H1 (cell line): ENCODE results near the gene SLC32A1. TPM values are rescaled to one million over a fixed set of nuclear protein-coding genes. Genes with fewer than 3 reads are reported as not detected.

Source experiments
- CEBPB ChIP-seq: IDR thresholded peaks from 2 replicates; pipeline ENCODE4 v1.6.1; 2012; ENCODE audit warnings: low read depth, low read length
- CREB1 ChIP-seq: IDR thresholded peaks from 2 replicates; pipeline ENCODE4 v1.6.1; 2012; ENCODE audit warnings: inconsistent platforms
- JUND ChIP-seq: IDR thresholded peaks from 2 replicates; pipeline ENCODE4 v1.6.1; 2011; ENCODE audit warnings: mild to moderate bottlenecking, improper control_type of control experiment, low read length
- SAP30 ChIP-seq: fragments of 300-600 bp; sonication (generic); IDR thresholded peaks from 2 replicates; pipeline ENCODE4 v1.7.1; 2012; ENCODE audit warnings: low read length, moderate library complexity, mild to moderate bottlenecking, inconsistent platforms; ENCODE audit not compliant: insufficient read depth, insufficient replicate concordance
- TAF1 ChIP-seq: IDR thresholded peaks from 2 replicates; pipeline ENCODE4 v1.6.1; 2011; ENCODE audit warnings: mild to moderate bottlenecking, low read depth, low read length
- TCF12 ChIP-seq: IDR thresholded peaks from 2 replicates; pipeline ENCODE4 v1.6.1; 2011; ENCODE audit warnings: low read depth, mild to moderate bottlenecking, low read length
- ZNF274 ChIP-seq: IDR thresholded peaks from 2 replicates; pipeline ENCODE4 v1.7.0; 2012; ENCODE audit warnings: low read length, borderline replicate concordance; ENCODE audit errors: extremely low read depth
- polyA plus RNA-seq, 7 experiments: library from polyadenylated mRNA; depleted of rRNA in 3 of 7; stranded (reverse) in 5 of 7; unstranded in 2 of 7; fragments of >200 nt in 5 of 7; fragments of 200-250 nt in 2 of 7; gene quantifications; 1 replicate in 5 of 7; 2 replicates in 1 of 7; 4 replicates in 1 of 7; pipeline versions ENCODE4 v1.2.1 to v1.2.3, GENCODE V29; 2011 to 2013; ENCODE audit warnings: missing spikeins in 2 of 7, mixed read lengths in 2 of 7
- total RNA-seq: library from RNA; stranded (reverse); fragmentation: NEBNext Ultra II Directional; extraction: Animal tissue kit (Norgen Biotek cat#: 25700); gene quantifications from 2 replicates; pipeline ENCODE4 v1.2.1, GENCODE V29; 2021
- TF ChIP-seq, protein P1 (sequence below): fragments of 300-600 bp; sonication (generic); IDR thresholded peaks from 2 replicates; pipeline ENCODE4 v1.7.1; 2012; ENCODE audit warnings: low read length, moderate library complexity, mild to moderate bottlenecking, inconsistent platforms; ENCODE audit not compliant: insufficient replicate concordance
- TF ChIP-seq, protein P2 (sequence below): IDR thresholded peaks from 2 replicates; pipeline ENCODE4 v1.6.1; 2011; ENCODE audit warnings: low read length, improper control_type of control experiment

Gene SLC32A1
- total and polyA plus RNA-seq, 2 of the 8 experiments (the other 6 are each of a cell fraction or from before 2014, with no cell fraction given), result 0.09 to 0.15 TPM

DNA sequence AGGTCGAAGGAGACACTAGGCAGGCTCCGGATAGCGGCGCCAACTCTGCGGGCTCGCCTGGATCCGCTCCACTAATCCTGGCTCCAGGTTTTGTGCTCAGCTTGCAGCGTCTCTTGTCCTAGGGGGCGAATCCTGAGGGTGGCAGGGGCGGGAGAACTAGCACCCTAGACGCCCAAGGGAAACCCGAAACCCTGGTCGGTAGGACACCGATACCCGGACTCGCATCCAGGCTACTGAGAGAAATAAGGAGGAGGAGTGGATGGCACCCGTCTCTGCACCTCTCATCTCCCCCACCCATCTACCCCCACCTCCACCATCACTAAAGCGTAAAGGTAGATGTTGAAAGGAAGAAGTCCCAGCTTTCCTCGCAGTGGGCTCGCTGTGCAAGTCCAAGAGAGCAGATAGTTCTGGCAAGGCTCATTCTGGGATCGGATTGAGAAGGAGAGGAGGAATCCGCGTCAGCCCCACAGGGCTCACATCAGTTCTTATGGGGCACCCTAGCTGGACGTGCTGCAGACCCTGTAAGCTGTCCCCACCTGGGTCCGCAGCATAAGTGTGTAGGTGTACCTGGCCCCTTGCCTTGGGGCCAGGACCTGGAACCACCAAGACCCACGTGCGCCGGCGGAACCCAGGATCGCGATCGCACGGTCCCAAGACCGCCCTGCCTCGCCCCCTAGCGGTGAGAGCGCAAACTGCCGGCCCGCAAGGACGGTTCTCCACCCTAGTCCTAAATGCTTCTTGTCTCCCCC lies 6.9 kb downstream of the SLC32A1 start (continued):
- TF ChIP-seq, protein P1, sequence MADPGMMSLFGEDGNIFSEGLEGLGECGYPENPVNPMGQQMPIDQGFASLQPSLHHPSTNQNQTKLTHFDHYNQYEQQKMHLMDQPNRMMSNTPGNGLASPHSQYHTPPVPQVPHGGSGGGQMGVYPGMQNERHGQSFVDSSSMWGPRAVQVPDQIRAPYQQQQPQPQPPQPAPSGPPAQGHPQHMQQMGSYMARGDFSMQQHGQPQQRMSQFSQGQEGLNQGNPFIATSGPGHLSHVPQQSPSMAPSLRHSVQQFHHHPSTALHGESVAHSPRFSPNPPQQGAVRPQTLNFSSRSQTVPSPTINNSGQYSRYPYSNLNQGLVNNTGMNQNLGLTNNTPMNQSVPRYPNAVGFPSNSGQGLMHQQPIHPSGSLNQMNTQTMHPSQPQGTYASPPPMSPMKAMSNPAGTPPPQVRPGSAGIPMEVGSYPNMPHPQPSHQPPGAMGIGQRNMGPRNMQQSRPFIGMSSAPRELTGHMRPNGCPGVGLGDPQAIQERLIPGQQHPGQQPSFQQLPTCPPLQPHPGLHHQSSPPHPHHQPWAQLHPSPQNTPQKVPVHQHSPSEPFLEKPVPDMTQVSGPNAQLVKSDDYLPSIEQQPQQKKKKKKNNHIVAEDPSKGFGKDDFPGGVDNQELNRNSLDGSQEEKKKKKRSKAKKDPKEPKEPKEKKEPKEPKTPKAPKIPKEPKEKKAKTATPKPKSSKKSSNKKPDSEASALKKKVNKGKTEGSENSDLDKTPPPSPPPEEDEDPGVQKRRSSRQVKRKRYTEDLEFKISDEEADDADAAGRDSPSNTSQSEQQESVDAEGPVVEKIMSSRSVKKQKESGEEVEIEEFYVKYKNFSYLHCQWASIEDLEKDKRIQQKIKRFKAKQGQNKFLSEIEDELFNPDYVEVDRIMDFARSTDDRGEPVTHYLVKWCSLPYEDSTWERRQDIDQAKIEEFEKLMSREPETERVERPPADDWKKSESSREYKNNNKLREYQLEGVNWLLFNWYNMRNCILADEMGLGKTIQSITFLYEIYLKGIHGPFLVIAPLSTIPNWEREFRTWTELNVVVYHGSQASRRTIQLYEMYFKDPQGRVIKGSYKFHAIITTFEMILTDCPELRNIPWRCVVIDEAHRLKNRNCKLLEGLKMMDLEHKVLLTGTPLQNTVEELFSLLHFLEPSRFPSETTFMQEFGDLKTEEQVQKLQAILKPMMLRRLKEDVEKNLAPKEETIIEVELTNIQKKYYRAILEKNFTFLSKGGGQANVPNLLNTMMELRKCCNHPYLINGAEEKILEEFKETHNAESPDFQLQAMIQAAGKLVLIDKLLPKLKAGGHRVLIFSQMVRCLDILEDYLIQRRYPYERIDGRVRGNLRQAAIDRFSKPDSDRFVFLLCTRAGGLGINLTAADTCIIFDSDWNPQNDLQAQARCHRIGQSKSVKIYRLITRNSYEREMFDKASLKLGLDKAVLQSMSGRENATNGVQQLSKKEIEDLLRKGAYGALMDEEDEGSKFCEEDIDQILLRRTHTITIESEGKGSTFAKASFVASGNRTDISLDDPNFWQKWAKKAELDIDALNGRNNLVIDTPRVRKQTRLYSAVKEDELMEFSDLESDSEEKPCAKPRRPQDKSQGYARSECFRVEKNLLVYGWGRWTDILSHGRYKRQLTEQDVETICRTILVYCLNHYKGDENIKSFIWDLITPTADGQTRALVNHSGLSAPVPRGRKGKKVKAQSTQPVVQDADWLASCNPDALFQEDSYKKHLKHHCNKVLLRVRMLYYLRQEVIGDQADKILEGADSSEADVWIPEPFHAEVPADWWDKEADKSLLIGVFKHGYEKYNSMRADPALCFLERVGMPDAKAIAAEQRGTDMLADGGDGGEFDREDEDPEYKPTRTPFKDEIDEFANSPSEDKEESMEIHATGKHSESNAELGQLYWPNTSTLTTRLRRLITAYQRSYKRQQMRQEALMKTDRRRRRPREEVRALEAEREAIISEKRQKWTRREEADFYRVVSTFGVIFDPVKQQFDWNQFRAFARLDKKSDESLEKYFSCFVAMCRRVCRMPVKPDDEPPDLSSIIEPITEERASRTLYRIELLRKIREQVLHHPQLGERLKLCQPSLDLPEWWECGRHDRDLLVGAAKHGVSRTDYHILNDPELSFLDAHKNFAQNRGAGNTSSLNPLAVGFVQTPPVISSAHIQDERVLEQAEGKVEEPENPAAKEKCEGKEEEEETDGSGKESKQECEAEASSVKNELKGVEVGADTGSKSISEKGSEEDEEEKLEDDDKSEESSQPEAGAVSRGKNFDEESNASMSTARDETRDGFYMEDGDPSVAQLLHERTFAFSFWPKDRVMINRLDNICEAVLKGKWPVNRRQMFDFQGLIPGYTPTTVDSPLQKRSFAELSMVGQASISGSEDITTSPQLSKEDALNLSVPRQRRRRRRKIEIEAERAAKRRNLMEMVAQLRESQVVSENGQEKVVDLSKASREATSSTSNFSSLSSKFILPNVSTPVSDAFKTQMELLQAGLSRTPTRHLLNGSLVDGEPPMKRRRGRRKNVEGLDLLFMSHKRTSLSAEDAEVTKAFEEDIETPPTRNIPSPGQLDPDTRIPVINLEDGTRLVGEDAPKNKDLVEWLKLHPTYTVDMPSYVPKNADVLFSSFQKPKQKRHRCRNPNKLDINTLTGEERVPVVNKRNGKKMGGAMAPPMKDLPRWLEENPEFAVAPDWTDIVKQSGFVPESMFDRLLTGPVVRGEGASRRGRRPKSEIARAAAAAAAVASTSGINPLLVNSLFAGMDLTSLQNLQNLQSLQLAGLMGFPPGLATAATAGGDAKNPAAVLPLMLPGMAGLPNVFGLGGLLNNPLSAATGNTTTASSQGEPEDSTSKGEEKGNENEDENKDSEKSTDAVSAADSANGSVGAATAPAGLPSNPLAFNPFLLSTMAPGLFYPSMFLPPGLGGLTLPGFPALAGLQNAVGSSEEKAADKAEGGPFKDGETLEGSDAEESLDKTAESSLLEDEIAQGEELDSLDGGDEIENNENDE, result no peak
- TF ChIP-seq JUND, result no peak
- peak; percentile 55 for TF ChIP-seq CREB1
- TF ChIP-seq CEBPB, result no peak
- TF ChIP-seq, protein P2, sequence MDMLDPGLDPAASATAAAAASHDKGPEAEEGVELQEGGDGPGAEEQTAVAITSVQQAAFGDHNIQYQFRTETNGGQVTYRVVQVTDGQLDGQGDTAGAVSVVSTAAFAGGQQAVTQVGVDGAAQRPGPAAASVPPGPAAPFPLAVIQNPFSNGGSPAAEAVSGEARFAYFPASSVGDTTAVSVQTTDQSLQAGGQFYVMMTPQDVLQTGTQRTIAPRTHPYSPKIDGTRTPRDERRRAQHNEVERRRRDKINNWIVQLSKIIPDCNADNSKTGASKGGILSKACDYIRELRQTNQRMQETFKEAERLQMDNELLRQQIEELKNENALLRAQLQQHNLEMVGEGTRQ, result no peak; the same call in 1 of the 2 replicates
- no peak for TF ChIP-seq ZNF274
- TF ChIP-seq TCF12, result 0 out of 2 replicates have a peak, but pooled peaks have one; percentile 22
- TF ChIP-seq SAP30, result no peak
- TF ChIP-seq TAF1, result no peak
